ENCODE results near the gene ADAP1.
"Not testable (repeated sequence)": the region's sequence is repeated elsewhere in the genome, so short reads cannot be mapped to it uniquely, and the experiment has no call there.

ADAP1 gene

GRCh38 chr7:875476-876076 lies 78.9 kb downstream of the ADAP1 start:
- no peak for FAIRE-seq

- no peak for FAIRE-seq
Measured at GRCh38 chr7:875051-875450, 79.4 kb downstream of the ADAP1 start.

DNA sequence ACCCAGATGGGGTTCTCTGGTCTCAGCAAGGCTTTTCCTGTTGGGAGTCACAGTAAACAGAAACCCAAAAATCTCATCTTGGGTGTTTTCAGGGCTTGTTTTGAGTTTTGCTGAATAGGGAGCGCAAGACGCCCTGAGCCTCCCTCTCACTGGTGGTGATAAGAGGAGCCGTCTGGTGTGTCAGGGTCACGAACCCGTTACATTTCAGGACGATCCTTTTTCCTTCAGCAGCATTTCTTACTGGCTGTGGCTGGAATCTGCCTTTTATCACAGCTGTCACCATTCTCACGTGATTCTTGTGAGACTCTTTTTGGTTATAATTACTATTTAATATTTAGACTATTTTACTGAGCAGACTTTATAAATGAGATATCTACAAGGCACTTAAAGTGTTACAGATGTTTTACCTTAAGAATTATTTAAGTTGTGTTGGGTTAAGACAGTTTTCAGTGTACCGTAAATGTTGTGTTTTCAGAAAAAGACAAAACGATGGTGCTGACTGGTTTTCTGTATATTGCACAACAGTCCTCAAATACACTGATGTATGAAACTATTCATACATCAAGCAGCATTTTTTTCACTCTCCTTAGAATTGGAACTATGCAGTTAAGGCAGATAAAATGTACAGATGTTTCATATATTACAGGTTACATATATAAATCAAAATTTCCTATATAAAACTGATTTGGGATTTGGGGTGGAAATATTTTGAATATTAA lies 80.3 kb downstream of the ADAP1 start:
- no peak for FAIRE-seq

DNA sequence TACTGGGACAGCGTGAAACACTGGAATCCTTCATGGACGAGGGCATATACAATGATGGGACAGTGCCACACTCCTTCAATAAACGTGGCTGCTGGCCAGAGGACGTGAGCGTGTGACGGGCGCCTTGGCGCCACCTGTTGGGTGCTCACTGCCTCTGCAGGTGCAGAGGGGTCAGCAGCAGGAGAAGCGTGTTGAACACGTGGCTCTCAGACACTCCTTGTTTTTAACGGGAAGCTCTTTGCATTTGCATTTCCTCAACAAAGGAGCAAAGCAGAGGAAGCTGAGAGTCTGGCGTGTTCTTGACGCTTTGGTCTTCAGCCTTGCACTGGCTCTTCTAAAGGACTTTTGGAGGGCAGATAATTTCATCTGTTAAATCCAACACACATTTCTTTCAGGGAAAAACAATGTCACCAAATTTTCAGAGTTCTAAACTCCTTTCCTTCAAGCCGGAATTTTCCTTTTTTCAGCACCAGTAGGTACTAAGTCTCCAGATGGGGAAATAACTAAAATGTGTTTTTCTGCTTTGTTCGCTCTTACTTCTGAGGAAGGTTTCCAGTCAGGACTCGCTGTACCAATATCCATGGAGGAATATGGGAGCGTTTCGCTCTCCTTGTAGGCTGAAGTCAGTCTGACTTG lies 81.0 kb downstream of the ADAP1 start:
- peak; percentile 95 for FAIRE-seq

DNA sequence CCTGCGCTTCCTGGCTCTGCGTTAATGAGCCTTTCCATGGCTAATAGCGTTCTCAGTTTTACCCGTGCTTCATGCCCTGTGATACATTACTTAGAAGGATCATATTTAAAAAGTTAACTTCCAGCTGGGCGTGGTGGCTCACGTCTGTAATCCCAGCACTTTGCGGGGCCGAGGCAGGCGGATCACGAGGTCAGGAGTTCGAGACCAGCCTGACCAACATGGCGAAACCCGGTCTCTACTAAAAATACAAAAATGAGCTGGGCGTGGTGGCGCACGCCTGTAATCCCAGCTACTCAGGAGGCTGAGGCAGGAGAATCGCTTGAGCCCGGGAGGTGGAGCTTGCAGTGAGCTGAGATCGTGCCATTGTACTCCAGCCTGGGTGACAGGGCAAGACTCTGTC lies 81.8 kb downstream of the ADAP1 start:
- not testable (repeated sequence) for FAIRE-seq

DNA sequence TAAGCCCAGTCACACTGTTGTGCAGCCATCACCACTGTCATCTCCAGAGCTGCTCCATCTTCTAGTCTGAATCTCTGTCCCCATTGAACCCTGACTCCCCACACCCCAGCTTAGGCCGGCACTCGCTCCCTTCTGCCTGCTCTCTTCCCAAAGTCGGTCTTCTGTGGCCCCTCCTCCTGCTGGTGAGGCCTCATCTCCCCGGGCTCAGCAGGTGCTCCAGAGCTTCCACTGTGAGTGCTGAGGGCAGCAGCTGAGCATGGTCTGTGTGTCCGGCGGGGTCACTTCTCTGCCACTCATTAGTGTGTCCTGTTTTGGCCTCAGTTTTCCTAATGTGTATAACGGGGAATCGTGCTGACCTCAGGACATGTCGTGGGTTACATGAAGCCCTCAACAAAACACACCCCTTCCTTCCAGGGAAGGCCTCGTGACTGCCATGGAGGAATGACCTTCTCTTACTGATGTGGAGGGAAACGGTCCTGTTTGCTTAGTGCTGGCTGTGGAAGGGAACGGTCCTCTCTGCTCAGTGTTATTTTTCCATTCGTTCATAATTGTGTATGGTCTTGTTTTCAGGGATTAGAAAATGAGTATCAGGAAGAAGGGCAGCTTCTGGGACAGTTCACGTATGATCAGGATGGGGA lies 82.5 kb downstream of the ADAP1 start:
- no peak for FAIRE-seq

GRCh38 chr7:869348-869747 lies 85.1 kb downstream of the ADAP1 start:
- FAIRE-seq = no peak

- FAIRE-seq = no peak
Measured at GRCh38 chr7:868189-868486, 86.3 kb downstream of the ADAP1 start.

DNA sequence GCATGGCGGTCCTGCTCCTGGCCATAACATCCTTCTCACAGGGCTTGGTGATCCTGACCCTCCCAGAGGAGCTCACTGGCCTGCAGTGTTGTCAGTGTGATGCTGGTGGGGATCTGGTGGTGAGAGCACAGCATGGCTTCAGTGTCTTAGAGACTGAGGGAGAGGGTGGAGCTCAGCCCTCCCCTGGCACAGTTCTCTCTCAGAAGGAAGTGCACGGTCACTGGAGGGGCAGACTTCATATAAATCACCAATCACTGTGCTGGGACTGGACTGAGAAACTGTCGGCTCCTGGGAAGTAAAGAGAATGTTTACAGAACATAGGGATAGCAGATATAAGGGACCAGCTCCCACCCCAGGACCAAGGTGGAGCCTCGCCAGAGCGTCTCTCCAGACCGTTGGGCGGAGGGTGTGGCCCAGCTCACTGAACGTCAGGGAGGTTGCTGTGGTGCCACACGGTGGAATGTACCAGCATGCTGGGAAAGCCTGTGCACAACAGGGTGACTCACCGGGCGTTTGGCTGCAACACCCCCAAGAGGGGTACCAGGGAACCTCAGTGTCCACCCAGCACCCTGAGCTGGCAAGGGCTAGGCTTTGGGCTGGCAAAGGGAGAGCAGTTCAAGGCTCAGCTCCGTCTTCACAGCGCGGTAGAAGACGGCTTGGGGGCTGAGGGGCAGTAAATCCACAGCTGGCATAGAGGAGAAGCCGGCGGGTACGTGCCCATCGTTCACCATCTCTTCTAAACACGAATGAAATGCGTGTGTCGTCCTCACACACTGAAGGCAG lies 86.9 kb downstream of the ADAP1 start:
- no peak for FAIRE-seq

DNA sequence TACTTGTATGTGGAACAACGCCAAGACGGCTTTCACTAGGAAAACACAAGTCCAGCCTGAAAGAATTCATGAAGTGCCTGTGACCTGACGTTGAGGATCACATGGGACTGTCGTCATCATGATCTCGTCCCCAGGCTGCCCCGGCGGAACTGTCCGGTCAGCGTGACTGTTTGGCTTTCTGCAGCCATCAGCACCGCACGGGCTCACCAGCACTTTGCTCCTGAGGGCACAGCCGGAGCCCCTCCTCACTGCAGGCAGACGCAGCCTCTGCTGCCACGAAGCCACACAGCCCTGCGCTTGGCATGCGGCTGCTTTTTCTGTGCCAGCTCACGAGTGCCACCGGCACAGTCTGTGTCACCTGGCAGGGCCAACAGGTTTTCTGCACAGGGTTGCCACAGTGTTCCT lies 87.5 kb downstream of the ADAP1 start:
- no peak for FAIRE-seq

GRCh38 chr7:865921-866320 lies 88.6 kb downstream of the ADAP1 start:
- no peak for FAIRE-seq

GRCh38 chr7:863106-863505 lies 91.4 kb downstream of the ADAP1 start:
- no peak for FAIRE-seq

DNA sequence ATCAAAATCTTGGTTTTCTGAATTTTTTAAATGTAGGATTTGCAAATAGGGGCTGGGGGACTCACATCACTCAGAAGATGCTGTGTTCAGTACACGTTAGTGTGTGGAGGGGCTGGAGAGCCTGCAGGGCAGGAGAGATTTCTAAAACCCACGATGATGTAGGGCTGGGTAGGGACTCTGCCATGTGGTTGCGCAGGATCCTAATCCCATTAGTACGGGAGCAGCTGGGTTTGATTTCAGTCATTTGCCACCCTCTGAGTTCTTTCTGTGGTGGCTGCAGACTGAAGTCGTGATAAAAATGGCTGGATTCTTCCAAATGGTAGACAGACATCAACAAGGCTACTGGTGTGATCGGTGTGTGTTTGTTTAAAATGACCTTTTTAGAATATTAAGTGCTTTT lies 92.3 kb downstream of the ADAP1 start:
- no peak for FAIRE-seq

DNA sequence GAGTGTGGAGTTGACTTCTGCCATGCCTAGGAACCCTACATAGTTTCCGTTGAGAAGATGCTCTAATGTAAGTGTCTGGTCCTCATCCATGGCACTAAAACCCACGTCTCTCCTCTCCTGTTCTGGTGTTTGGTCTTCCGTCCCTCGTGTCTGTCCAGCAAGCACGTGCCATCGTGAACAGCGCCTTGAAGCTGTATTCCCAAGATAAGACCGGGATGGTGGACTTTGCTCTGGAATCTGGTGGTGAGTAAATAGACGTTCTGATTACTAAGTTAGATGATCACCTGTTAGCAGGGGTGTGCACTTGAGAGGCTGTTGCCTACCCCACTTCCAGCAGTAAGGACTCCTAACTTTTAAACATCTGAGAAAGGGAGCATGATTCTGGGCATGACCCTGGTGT lies 93.3 kb downstream of the ADAP1 start:
- no peak for FAIRE-seq

GRCh38 chr7:860149-860548 lies 94.3 kb downstream of the ADAP1 start:
- FAIRE-seq = no peak

DNA sequence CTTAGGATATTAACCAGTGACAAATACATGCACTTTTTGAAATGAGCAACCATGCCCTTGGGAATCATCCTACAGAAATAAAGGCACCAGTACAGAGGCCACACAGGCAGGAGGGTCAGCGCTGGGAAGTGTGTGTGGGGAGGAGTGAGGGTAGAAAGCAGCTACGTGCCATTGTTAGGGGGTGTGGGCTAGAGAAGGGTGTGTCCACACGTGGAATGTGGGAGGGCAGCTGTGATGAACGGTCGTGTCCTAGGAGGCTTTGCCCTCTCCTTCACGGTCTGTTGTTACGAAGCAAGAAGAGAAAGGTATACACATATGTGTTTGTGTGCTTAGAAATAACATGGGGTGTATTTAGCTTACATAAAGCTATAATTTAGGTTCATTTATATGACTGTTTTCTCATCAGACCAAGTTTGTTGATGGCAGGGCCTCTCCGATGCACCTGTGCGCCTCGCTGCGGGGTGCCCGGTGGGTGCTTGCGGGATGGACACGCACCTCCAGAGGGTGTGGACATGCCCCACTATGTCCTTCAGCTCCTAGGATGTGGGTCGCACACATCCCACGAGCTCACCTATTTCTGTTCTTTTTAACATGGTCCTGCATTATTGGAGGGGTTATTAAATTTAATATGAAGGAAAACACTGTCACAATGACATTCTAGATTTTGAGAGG lies 95.0 kb downstream of the ADAP1 start:
- no peak for FAIRE-seq

GRCh38 chr7:857661-858060 lies 96.8 kb downstream of the ADAP1 start:
- no peak for FAIRE-seq

GRCh38 chr7:856444-857095 lies 97.9 kb downstream of the ADAP1 start:
- FAIRE-seq = no peak

- FAIRE-seq = no peak
Measured at GRCh38 chr7:855686-856369, 98.7 kb downstream of the ADAP1 start.

DNA sequence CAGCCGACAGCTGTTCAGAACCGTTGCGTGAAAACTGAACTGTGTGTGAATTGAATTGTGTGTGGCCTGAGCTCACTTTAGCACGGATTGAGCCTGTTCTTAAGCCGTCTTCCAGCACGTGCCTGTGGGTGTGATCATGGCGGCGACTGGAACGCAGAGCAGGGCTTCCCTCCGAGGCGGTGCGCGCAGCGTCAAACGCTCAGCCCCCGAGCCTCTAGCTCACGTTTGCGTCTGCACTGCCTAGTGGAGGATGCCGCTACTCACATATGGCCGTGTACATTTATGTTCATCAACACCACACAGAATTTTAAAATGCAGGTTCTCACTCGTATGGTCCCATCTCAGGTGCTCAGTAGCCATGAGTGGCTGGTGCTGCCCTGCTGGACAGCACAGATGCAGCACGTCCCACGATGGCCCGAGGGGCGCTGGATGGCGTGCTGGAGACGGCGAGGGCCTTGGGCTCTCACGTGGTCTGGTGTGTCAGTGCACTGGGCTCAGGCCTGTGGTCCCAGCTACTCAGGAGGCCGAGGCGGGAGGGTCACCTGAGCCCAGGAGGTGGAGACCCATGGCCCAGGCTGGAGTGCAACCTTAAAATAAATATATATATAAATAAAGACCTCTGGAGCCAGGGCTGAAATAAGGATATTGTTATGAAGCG lies 100.2 kb downstream of the ADAP1 start:
- FAIRE-seq = no peak
